Stimulated activated CD4-positive, alpha-beta T cell treated with anti-CD3 and anti-CD28 coated beads, Interleukin-15, amount 100 ng/mL, for 24 hours (primary cell): ENCODE data around the gene CRYBG2.

ENCODE experiments used
- DNase-seq: peaks from one replicate; pipeline ENCODE4 v3.0.0-alpha.2; 2020

The CRYBG2 gene

GRCh38 chr1:26370591-26371382 lies 16.9 kb upstream of the CRYBG2 start:
- no peak for DNase-seq

GRCh38 chr1:26368486-26368885 lies 14.6 kb upstream of the CRYBG2 start:
- no peak for DNase-seq

- no peak for DNase-seq
These were observed 14.1 kb upstream of the CRYBG2 start for GRCh38 chr1:26368006-26368405.

- DNase-seq: no peak
These were observed 13.5 kb upstream of the CRYBG2 start for GRCh38 chr1:26367441-26367840.

GRCh38 chr1:26364956-26365355 lies 11.0 kb upstream of the CRYBG2 start:
- no peak for DNase-seq

- peak; percentile 91 for DNase-seq
These were observed 9.9 kb upstream of the CRYBG2 start for GRCh38 chr1:26363549-26364448.

GRCh38 chr1:26362331-26362730 lies 8.4 kb upstream of the CRYBG2 start:
- no peak for DNase-seq

- DNase-seq: no peak
These were observed 7.7 kb upstream of the CRYBG2 start for GRCh38 chr1:26361605-26362122.

- no peak for DNase-seq
These were observed 7.1 kb upstream of the CRYBG2 start for GRCh38 chr1:26360807-26361604.

GRCh38 chr1:26359981-26360806 lies 6.3 kb upstream of the CRYBG2 start:
- peak; percentile 69 for DNase-seq

- peak; percentile 75 for DNase-seq
These were observed 4.8 kb upstream of the CRYBG2 start for GRCh38 chr1:26358411-26359384.

GRCh38 chr1:26357121-26357602 lies 3.2 kb upstream of the CRYBG2 start:
- DNase-seq: no peak

- no peak for DNase-seq
These were observed 2.2 kb upstream of the CRYBG2 start for GRCh38 chr1:26356106-26356505.

GRCh38 chr1:26354972-26355371 lies 1.0 kb upstream of the CRYBG2 start:
- DNase-seq: no peak

GRCh38 chr1:26353210-26353859 lies 595 bp downstream of the CRYBG2 start:
- no peak for DNase-seq

- no peak for DNase-seq
These were observed 1.6 kb downstream of the CRYBG2 start for GRCh38 chr1:26352338-26352679.

- no peak for DNase-seq
These were observed 2.2 kb downstream of the CRYBG2 start for GRCh38 chr1:26351590-26352337.

- no peak for DNase-seq
These were observed 3.0 kb downstream of the CRYBG2 start for GRCh38 chr1:26350701-26351589.
